ENCODE measurements around the gene TMEM209.
"Not testable (repeated sequence)": the region's sequence is repeated elsewhere in the genome, so short reads cannot be mapped to it uniquely, and the experiment has no call there.

TMEM209 gene

DNA sequence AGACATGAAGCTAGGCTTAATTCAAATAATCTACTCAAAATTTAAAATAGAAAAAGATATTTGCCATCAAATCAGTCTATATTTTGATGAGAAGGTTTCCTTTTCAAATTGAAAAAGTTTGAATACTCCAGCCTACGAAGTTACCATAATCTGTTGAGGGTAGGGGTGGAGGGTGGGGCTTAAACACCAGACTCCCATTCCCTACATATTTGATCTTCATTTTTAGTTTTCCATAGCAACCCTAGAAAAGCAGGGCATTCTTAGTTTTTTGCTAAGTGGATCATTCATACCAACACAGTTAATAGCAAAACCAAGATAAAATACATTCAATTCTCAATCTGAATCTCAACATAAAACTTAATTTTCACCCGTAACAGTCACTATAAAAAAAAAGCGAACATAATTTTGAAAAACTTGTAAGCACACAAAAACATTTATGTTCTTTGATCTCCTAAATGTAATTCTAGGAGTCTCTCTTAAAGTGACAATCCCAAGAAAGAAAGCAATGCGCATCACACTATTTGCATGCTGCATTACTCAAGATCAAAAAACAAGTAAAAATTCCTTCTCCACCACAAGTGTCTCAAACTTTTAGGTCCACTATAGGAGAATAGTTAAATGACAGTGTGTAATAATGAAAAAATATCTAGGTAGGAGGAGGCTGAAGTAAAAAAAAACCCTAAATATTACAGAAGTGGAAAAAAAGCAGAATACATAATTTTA lies 30.8 kb downstream of the TMEM209 start:
- in situ Hi-C loops (cut with MboI; ENCODE audit: low sequenced_read_pairs) = no loop called here

- in situ Hi-C loops (cut with MboI; ENCODE audit: low sequenced_read_pairs) = no loop called here
Measured at GRCh38 chr7:130162196-130162595, 43.0 kb downstream of the TMEM209 start.

- in situ Hi-C loops (cut with MboI; ENCODE audit: low sequenced_read_pairs) = no loop called here
Measured at GRCh38 chr7:130160455-130160854, 44.8 kb downstream of the TMEM209 start.

GRCh38 chr7:130160023-130160422 lies 45.2 kb downstream of the TMEM209 start:
- in situ Hi-C loops (cut with MboI; ENCODE audit: low sequenced_read_pairs) = no loop called here

DNA sequence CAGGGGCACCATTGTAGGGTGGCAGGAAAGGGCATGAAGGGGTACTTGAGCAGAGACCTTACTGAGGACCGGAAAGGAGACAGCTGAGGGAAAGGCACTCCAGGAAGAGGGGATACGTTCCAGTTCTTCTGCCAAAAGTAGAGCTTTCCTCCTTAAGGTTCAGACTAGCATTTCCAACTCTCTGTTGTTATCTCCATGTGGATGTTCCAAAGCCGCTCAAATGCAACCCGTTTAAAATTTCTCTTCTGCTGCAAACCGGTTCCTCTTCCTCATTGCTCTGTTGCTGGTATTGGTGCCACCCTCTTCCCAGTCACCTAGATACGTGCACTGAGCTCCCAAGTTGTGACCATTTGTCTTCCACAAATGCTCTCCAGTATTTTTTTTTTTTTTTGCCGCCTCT lies 47.5 kb downstream of the TMEM209 start:
- in situ Hi-C loops (cut with MboI; ENCODE audit: low sequenced_read_pairs) = no loop called here

DNA sequence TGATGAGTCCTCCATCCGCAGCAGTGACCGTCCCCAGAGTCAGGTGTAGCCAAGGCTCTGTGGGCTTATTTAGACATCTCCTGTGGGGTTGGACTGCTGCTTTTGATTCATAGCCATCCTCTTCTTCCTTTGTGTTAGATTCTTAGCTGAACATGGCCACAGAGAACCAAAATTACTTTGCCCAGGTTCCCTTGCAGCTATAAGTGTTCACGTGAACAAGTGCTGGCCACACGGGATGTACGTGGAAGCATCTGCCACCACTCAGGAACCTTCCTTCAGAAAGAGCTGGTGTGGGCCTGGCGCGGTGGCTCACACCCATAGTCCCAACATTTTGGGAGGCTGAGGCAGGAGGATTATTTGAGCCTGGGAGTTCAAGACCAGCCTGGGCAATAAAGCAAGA lies 49.1 kb downstream of the TMEM209 start:
- in situ Hi-C loops (cut with MboI; ENCODE audit: low sequenced_read_pairs) = no loop called here

GRCh38 chr7:130154501-130155317 lies 50.5 kb downstream of the TMEM209 start:
- in situ Hi-C loops (cut with MboI; ENCODE audit: low sequenced_read_pairs) = no loop called here

GRCh38 chr7:130154131-130154500 lies 51.1 kb downstream of the TMEM209 start:
- in situ Hi-C loops (cut with MboI; ENCODE audit: low sequenced_read_pairs) = no loop called here

GRCh38 chr7:130153211-130153908 lies 51.8 kb downstream of the TMEM209 start:
- in situ Hi-C loops (cut with MboI; ENCODE audit: low sequenced_read_pairs) = no loop called here

DNA sequence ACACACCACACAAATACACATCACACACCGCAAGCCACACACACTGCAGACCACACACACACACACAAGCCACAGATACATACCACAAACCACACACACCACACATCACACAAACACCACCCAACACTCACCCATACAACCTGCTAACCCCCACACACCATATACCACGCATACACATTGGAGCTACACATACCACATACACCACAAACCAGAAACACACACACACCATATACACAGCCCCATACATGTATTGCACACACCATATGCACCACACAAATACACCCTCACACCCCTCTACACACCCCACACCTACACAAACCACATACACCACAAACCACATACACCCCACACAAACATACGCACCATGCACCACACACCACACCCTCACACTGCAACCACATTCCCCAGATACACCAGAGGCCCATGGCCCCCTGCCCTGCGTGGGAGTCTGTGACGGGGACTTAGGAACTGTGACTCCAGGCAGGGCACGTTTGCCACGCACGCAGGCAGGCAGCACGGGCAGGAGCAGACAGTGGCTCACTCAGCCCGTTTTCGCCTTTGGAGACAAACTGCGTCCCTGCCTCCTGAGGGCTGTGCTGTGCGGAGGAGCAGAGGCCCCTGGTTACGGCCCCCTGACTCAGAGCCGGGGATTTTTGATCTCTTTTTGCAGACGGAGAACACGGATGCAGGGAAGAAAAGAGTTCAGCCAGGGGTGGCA lies 52.6 kb downstream of the TMEM209 start:
- in situ Hi-C loops (cut with MboI; ENCODE audit: low sequenced_read_pairs) = no loop called here

DNA sequence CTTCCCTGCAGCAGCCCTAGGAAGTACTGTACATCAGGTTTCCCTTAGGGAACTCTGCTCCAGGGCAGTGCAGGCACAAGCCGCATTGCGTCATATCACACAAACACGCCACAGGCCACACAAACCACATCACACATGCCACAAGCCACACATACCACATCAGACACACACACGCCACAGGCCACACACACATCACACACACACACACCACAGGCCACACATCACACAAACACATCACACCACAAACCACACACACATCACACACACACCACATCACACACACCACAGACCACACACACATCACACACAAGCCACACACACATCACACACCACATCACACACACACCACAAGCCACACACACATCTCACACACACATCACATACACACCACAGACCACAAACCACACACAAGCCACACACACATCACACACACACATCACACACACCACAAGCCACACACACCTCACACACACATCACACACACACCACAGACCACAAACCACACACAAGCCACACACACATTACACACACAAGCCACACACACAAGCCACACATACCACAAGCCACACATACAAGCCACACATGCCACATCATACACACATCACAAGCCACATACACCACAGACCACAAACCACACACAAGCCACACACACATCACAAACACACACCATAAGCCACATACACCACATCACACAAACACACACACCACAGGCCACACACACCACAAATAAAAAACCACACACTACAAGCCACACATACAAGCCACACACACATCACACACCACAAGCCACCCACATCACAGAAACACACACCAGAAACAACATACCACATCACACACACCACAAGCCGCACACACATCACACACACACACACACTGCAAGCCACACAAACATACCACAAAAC lies 53.4 kb downstream of the TMEM209 start:
- in situ Hi-C loops (cut with MboI; ENCODE audit: low sequenced_read_pairs) = no loop called here

DNA sequence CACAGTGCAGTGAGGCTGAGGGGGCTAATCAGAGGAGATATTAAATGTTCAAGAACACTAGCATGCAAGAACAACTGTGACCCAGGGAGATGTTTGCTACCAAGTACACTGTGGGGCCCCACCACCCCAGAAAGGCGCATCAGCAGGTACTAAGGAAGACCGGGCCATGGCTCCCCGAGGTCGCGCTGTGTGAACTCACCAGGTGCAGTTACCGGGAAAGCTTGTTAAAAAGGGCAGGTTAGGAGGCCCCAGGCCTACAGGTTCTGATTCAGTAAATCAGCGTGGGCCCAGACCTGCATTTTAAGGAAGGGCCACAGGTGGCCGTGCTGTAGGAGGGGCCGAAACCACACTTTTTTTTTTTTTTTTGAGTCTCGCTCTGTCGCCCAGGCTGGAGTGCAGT lies 54.6 kb downstream of the TMEM209 start:
- in situ Hi-C loops (cut with MboI; ENCODE audit: low sequenced_read_pairs) = no loop called here

DNA sequence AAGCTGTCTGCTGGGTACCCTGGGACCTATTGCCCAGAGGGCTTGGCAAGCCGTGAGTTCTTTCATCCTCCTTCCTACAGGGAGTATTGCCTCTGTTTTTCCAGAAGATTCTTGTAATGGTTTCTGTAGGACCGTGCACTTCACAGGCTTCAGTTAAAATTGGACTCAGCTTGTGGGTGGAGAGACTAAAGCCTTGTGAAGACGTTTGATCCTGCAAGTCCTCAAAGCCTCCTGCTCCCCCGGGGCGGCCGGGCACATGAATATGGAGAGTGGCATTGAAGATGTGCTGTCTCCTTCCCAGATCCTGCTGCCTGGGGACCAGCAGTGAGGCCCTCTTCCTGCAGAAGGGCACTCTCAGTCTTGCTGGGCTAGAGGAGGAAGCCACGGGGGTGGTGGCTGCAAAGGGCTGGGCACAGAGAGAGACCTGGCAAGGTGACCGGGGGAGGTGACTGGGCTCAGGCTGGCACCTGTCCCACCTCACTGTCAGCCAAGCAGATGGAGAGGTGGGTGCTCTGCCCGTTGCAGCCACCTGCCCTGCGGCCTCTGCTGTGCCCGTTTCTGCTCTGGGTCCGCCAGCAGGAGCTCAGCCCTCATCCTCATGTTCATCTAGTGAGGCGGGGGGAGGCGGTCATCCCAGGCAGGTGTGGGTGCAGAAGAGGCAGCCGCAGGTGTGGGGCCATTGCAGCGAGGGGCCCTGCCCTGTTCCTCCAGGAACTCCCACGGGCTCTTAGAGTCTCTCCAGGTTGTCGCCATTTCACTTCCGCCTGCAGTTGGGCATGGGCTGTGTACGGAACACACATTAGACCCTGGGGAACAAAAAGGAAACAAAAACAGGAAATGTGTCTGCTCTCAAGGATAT lies 55.7 kb downstream of the TMEM209 start:
- in situ Hi-C loops (cut with MboI; ENCODE audit: low sequenced_read_pairs) = no loop called here

DNA sequence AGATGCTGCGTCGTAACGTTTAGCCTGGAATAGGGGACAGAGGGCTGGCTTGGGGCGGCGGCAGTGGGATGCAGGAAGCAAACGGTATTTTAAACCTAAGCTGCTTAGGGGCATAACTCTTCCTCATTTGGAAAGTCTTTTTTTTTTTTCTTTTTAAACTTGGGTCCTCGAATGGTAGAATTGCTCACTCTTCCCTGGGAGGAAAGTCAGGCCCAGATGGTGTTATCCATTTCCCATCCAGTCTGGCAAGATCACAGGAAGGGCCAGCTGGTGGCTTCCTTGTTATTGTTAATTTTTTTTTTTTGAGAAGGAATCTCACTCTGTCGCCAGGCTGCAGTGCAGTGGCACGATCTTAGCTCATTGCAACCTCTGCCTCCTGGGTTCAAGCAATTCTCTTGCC lies 56.6 kb downstream of the TMEM209 start:
- in situ Hi-C loops (cut with MboI; ENCODE audit: low sequenced_read_pairs) = no loop called here

- in situ Hi-C loops (cut with MboI; ENCODE audit: low sequenced_read_pairs) = no loop called here
Measured at GRCh38 chr7:130147710-130148325, 57.4 kb downstream of the TMEM209 start.

DNA sequence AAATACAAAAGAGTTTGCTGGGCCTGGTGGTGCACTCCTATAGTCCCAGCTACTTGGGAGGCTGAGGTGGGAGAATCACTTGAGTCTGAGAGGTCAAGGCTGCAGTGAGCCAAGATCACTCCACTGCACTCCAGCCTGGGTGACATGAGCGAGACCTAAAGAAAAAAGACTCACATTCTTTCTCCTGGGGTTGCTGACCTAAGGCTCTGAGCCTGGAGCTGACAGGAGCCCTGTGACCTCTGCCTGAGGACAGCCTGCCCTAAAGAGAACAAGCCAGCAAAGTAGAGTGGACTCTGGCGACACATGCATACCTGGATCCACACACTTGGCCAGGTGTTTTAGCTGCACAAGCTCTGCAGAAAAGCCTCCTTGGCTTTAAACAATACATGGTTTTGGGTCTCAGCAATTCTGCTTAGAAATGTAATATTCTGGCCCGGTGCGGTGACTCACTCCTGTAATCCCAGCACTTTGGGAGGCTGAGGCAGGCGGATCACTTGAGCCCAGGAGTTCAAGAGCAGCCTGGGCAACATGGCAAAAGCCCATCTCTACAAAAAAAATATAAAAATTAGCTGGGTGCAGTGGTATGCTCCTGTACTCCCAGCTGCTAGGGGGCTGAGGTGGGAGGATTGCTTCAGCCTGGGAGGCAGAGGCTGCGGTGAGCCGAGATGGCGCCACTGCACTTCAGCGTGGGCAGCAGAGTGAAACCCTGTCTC lies 58.4 kb downstream of the TMEM209 start:
- in situ Hi-C loops (cut with MboI; ENCODE audit: low sequenced_read_pairs) = no loop called here

GRCh38 chr7:130146142-130146541 lies 59.1 kb downstream of the TMEM209 start:
- in situ Hi-C loops (cut with MboI; ENCODE audit: low sequenced_read_pairs) = not testable (repeated sequence)

DNA sequence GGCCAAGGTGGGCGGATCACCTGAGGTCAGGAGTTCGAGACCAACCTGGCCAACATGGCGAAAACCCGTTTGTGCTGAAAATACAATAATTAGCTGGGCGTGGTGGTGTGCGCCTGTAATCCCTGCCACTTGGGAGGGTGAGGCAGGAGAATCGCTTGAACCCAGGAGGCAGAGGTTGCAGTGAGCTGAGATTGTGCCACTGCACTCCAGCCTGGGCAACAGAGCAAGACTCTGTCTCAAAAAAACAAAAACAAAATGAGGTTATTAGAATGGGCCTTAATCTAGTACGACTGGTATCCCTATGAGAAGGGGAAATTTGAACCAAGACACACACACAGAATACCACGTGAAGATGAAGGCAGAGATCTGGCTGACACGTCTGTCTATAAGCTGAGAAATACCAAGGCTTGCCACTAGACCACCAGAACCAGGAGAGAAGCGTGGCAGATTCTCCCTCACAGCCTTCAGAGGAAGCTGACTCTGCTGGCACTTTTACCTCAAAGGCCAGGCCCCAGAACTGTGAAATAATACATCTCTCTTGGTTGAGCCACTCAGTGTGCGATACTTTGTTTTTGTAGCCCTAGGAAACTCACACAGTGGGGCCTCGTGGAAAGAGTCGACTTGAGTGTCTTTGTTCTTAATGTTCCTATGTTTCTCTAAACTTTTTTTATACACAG lies 59.6 kb downstream of the TMEM209 start:
- in situ Hi-C loops (cut with MboI; ENCODE audit: low sequenced_read_pairs) = no loop called here

Data from HL-60/S4 (cell line).